GM23338 (cell line): ENCODE results near the gene WDR62. TPM values are rescaled to one million over a fixed set of nuclear protein-coding genes. Genes with fewer than 3 reads are reported as not detected.

Source experiments
- ATAC-seq: fragments of 200-7000 bp; cut with Tn5 transposase; 3 replicates; pipeline ENCODE4 v1.9.1; 2020
- DNase-seq: peaks from one replicate; pipeline ENCODE4 v3.0.0-alpha.2; 2015; ENCODE audit warnings: low spot score
- H2AFZ ChIP-seq: fragments of 200-600 bp; sonication (generic); 2 replicates; pipeline ENCODE4 v1.8.0; 2016; ENCODE audit warnings: antibody characterized with exemption, mild to moderate bottlenecking, moderate library complexity
- H3F3A ChIP-seq: fragments of 200-600 bp; sonication (generic); replicated peaks from 2 replicates; pipeline ENCODE4 v1.8.0; 2017; ENCODE audit warnings: antibody characterized with exemption, mixed run types, low read depth
- H3K27ac ChIP-seq: fragments of 200-600 bp; sonication (generic); 2 replicates; pipeline ENCODE4 v1.6.1; 2016; ENCODE audit warnings: low read depth
- H3K27me3 ChIP-seq: fragments of 200-600 bp; sonication (generic); 2 replicates; pipeline ENCODE4 v1.8.0; 2016; ENCODE audit warnings: mild to moderate bottlenecking, mixed run types, moderate library complexity; ENCODE audit not compliant: insufficient read depth
- H3K36me3 ChIP-seq: fragments of 200-600 bp; sonication (generic); 2 replicates; pipeline ENCODE4 v1.8.0; 2016; ENCODE audit warnings: mild to moderate bottlenecking; ENCODE audit not compliant: insufficient read depth
- H3K4me1 ChIP-seq: fragments of 200-600 bp; sonication (generic); 2 replicates; pipeline ENCODE4 v1.8.0; 2016; ENCODE audit warnings: mild to moderate bottlenecking, moderate library complexity; ENCODE audit not compliant: insufficient read depth
- H3K4me2 ChIP-seq: fragments of 200-600 bp; sonication (generic); 2 replicates; pipeline ENCODE4 v1.7.1; 2017; ENCODE audit warnings: mixed run types
- H3K4me3 ChIP-seq: fragments of 200-600 bp; sonication (generic); 2 replicates; pipeline ENCODE4 v1.6.1; 2016; ENCODE audit warnings: mixed run types
- H3K79me2 ChIP-seq: fragments of 200-600 bp; sonication (generic); replicated peaks from 2 replicates; pipeline ENCODE4 v1.8.0; 2017; ENCODE audit warnings: mild to moderate bottlenecking; ENCODE audit not compliant: insufficient read depth
- H3K9me2 ChIP-seq: fragments of 200-600 bp; sonication (generic); 2 replicates; pipeline ENCODE4 v1.8.0; 2017; ENCODE audit not compliant: insufficient read depth
- H4K20me1 ChIP-seq: fragments of 200-600 bp; sonication (generic); replicated peaks from 2 replicates; pipeline ENCODE4 v1.8.0; 2017; ENCODE audit warnings: mild to moderate bottlenecking; ENCODE audit not compliant: insufficient read depth
- H3K27ac Mint-ChIP-seq: 2 replicates; pipeline ENCODE4 v1.8.0; 2020; ENCODE audit warnings: inconsistent platforms, mild to moderate bottlenecking, moderate library complexity, mixed read lengths
- H3K27me3 Mint-ChIP-seq: 3 replicates; pipeline ENCODE4 v1.8.0; 2022; ENCODE audit warnings: low read depth, mild to moderate bottlenecking, moderate library complexity, mixed read lengths, inconsistent platforms; ENCODE audit not compliant: insufficient read depth, poor library complexity
- H3K36me3 Mint-ChIP-seq: 3 replicates; pipeline ENCODE4 v1.8.0; 2021; ENCODE audit warnings: low read depth, mild to moderate bottlenecking, inconsistent platforms, moderate library complexity, mixed read lengths
- H3K4me1 Mint-ChIP-seq: 3 replicates; pipeline ENCODE4 v1.8.0; 2020; ENCODE audit warnings: mild to moderate bottlenecking, inconsistent platforms, mixed read lengths
- H3K4me3 Mint-ChIP-seq: 3 replicates; pipeline ENCODE4 v1.8.0; 2021; ENCODE audit warnings: moderate library complexity, mild to moderate bottlenecking, inconsistent platforms, mixed read lengths
- H3K9me3 Mint-ChIP-seq: 3 replicates; pipeline ENCODE4 v1.8.0; 2020; ENCODE audit warnings: moderate library complexity, mild to moderate bottlenecking, inconsistent platforms, mixed read lengths
- CREB1 ChIP-seq: fragments of 250-450 bp; sonication (Bioruptor Pico); IDR thresholded peaks from 2 replicates; pipeline ENCODE4 v1.5.0; 2020; ENCODE audit warnings: low read depth, mild to moderate bottlenecking, moderate library complexity
- CTCF ChIP-seq, 2 experiments: fragments of 200-600 bp in 1 of 2; sonication (generic) in 1 of 2; conservative IDR thresholded peaks; 2 replicates each; pipeline versions ENCODE4 v1.5.1 to v1.6.1; 2016 to 2017; ENCODE audit warnings: antibody characterized with exemption in 2 of 2, low read depth in 2 of 2, mild to moderate bottlenecking in 2 of 2, moderate library complexity in 1 of 2
- ETS1 ChIP-seq: IDR thresholded peaks from 2 replicates; pipeline ENCODE4 v1.6.1; 2016; ENCODE audit warnings: antibody characterized with exemption
- EZH2 ChIP-seq: fragments of 200-600 bp; sonication (generic); IDR thresholded peaks from one replicate; pipeline ENCODE4 v1.8.0; 2017; ENCODE audit warnings: antibody characterized with exemption, mild to moderate bottlenecking, low read depth; ENCODE audit not compliant: unreplicated experiment
- EZH2phosphoT487 ChIP-seq: fragments of 200-600 bp; sonication (generic); IDR thresholded peaks from one replicate; pipeline ENCODE4 v1.8.1; 2018; ENCODE audit warnings: antibody characterized with exemption; ENCODE audit not compliant: unreplicated experiment
- NANOG ChIP-seq: IDR thresholded peaks from 2 replicates; pipeline ENCODE4 v1.6.1; 2016; ENCODE audit warnings: antibody characterized with exemption, borderline replicate concordance
- POLR2AphosphoS5 ChIP-seq: IDR thresholded peaks from 2 replicates; pipeline ENCODE4 v1.6.1; 2016; ENCODE audit warnings: antibody characterized with exemption, low read depth
- STAT1 ChIP-seq: IDR thresholded peaks from one replicate; pipeline ENCODE4 v1.6.1; 2016; ENCODE audit warnings: antibody characterized with exemption; ENCODE audit not compliant: unreplicated experiment
- ZNF114 ChIP-seq: fragments of 250-450 bp; sonication (Bioruptor Pico); IDR thresholded peaks from 2 replicates; pipeline ENCODE4 v1.5.0; 2020; ENCODE audit warnings: mild to moderate bottlenecking, moderate library complexity
- ZNF331 ChIP-seq: fragments of 250-450 bp; sonication (Bioruptor Pico); IDR thresholded peaks from 2 replicates; pipeline ENCODE4 v1.5.0; 2020; ENCODE audit warnings: low read depth, mild to moderate bottlenecking, moderate library complexity
- ZNF462 ChIP-seq: fragments of 250-450 bp; sonication (Bioruptor Pico); IDR thresholded peaks from 2 replicates; pipeline ENCODE4 v1.5.0; 2020; ENCODE audit warnings: mild to moderate bottlenecking, moderate library complexity
- polyA plus RNA-seq: library from polyadenylated mRNA; unstranded; fragments of >200 nt; fragmentation: Nextera tagmentation; extraction: Ambion mirVana; gene quantifications from 2 replicates; pipeline ENCODE4 v1.2.1, GENCODE V29; 2016
- total RNA-seq: library from RNA; depleted of rRNA; stranded (reverse); fragments of >200 nt; shearing (Covaris generic); gene quantifications from 2 replicates; pipeline ENCODE4 v1.2.3, GENCODE V29; 2014

WDR62 gene
- total and polyA plus RNA-seq, 2 experiments from 2014 or later = 14.1 to 45.4 TPM

GRCh38 chr19:36103040-36103626 lies 48.4 kb downstream of the WDR62 start:
- no peak overlapping the region for H3K4me3 Mint-ChIP-seq
- Histone ChIP-seq H3F3A (no peaks in the 10 kb centered on the region), H4K20me1 (no peaks in the 10 kb centered on the region), H3K79me2 (no peaks in the 10 kb centered on the region), H3K4me3 (no peak overlapping the region), H3K27me3 (no peaks in the 10 kb centered on the region), H3K9me2 (no peaks in the 10 kb centered on the region), H3K27ac (no peak overlapping the region), H3K4me2 (no peak overlapping the region), H3K4me1 (no peaks in the 10 kb centered on the region), H2AFZ (no peak overlapping the region), H3K36me3 (peaks cover 12% of the 10 kb centered on the region; the same call in 1 of the 2 replicates)
- H3K9me3 Mint-ChIP-seq = no peaks in the 10 kb centered on the region
- DNase-seq (no peak), ATAC-seq (no peak)
- H3K36me3 Mint-ChIP-seq = peaks cover 47% of the 10 kb centered on the region
- no peak for TF ChIP-seq ETS1
- TF ChIP-seq POLR2AphosphoS5 = no peak
- TF ChIP-seq ZNF331 (CRISPR knock-in tag) = no peak
- TF ChIP-seq ZNF114 (CRISPR knock-in tag) = no peak
- TF ChIP-seq STAT1 = no peak
- no peak for TF ChIP-seq ZNF462 (CRISPR knock-in tag)
- TF ChIP-seq EZH2phosphoT487 = no peak
- TF ChIP-seq CTCF (conservative IDR thresholded peaks at IDR 0.05; ENCODE audit: low read depth in 2 of 2) = no peak
- TF ChIP-seq EZH2 = no peak
- TF ChIP-seq CREB1 (CRISPR knock-in tag) = no peak
- no peak for TF ChIP-seq NANOG
- no peak overlapping the region for H3K27ac Mint-ChIP-seq
- H3K27me3 Mint-ChIP-seq = peaks cover 4% of the 10 kb centered on the region
- peaks cover 6% of the 10 kb centered on the region; the same call in 2 of the 3 replicates for H3K4me1 Mint-ChIP-seq
